Urothelium cell line (cell line): Measurements from ENCODE around the gene MARCHF11.

Experiments
- DNase-seq: peaks from one replicate; pipeline ENCODE4 v3.0.0; 2011; ENCODE audit warnings: low spot score, mixed read lengths
- FAIRE-seq: peaks from 2 replicates; lab custom pipeline; 2011; peaks lifted over from hg19 to GRCh38; lab: Jason Lieb, UNC

The MARCHF11 gene

GRCh38 chr5:16179511-16179935 is at the start of gene MARCHF11:
MARCHF11 (minus strand) TSS chr5:16179791; CDS start chr5:16179575, 216 bp downstream.
- peak; percentile 56 for DNase-seq
- no peak for FAIRE-seq

GRCh38 chr5:16225927-16226326 is 46.3 kb upstream of the MARCHF11 start:
- no peak for FAIRE-seq
- no peak for DNase-seq

- DNase-seq (no peak), FAIRE-seq (no peak)
Observed at GRCh38 chr5:16192311-16192710, 12.7 kb upstream of the MARCHF11 start.

GRCh38 chr5:16180789-16181082 is 1.1 kb upstream of the MARCHF11 start:
- DNase-seq, result no peak

GRCh38 chr5:16179936-16180788 is 571 bp upstream of the MARCHF11 start:
- DNase-seq, result no peak
- FAIRE-seq, result no peak

More at GRCh38 chr5:16180789-16181082, 1.1 kb upstream of the MARCHF11 start:
- FAIRE-seq, result no peak

- DNase-seq (peak; percentile 86), FAIRE-seq (peak; percentile 9)
Observed at GRCh38 chr5:16178745-16179372, 732 bp downstream of the MARCHF11 start.

GRCh38 chr5:16169550-16169949 is 10.0 kb downstream of the MARCHF11 start:
- FAIRE-seq, result no peak
- DNase-seq, result no peak

GRCh38 chr5:16160706-16161105 is 18.9 kb downstream of the MARCHF11 start:
- no peak for FAIRE-seq

GRCh38 chr5:16159636-16160035 is 20.0 kb downstream of the MARCHF11 start:
- FAIRE-seq (no peak), DNase-seq (no peak)

More at GRCh38 chr5:16160706-16161105, 18.9 kb downstream of the MARCHF11 start:
- DNase-seq, result peak; percentile 72

GRCh38 chr5:16156152-16156551 is 23.4 kb downstream of the MARCHF11 start:
- no peak for DNase-seq
- no peak for FAIRE-seq

GRCh38 chr5:16152601-16153568 is 26.7 kb downstream of the MARCHF11 start:
- DNase-seq (no peak), FAIRE-seq (peak; percentile 44)

GRCh38 chr5:16149621-16150020 is 30.0 kb downstream of the MARCHF11 start:
- FAIRE-seq, result peak; percentile 89
- DNase-seq, result no peak

GRCh38 chr5:16147179-16147900 is 32.3 kb downstream of the MARCHF11 start:
- FAIRE-seq (peak; percentile 82), DNase-seq (no peak)

- no peak for FAIRE-seq
- DNase-seq, result no peak
Observed at GRCh38 chr5:16144416-16144815, 35.2 kb downstream of the MARCHF11 start.

- no peak for FAIRE-seq
- no peak for DNase-seq
Observed at GRCh38 chr5:16143361-16144049, 36.1 kb downstream of the MARCHF11 start.

GRCh38 chr5:16140944-16141343 is 38.6 kb downstream of the MARCHF11 start:
- no peak for FAIRE-seq

GRCh38 chr5:16140417-16140816 is 39.2 kb downstream of the MARCHF11 start:
- no peak for DNase-seq
- FAIRE-seq, result no peak

More at GRCh38 chr5:16140944-16141343, 38.6 kb downstream of the MARCHF11 start:
- DNase-seq, result no peak

- DNase-seq (no peak), FAIRE-seq (no peak)
Observed at GRCh38 chr5:16137177-16137576, 42.4 kb downstream of the MARCHF11 start.

GRCh38 chr5:16135506-16135905 is 44.1 kb downstream of the MARCHF11 start:
- FAIRE-seq (no peak), DNase-seq (no peak)

- no peak for DNase-seq
Observed at GRCh38 chr5:16135003-16135402, 44.6 kb downstream of the MARCHF11 start.

More at GRCh38 chr5:16135003-16135402, 44.6 kb downstream of the MARCHF11 start:
- FAIRE-seq, result no peak
